Gastrocnemius medialis (tissue), 4 donors: Measurements from ENCODE around the gene ADORA2B.

Experiments
- POLR2A ChIP-seq, 2 donors: fragments of 450-650 bp; IDR thresholded peaks; one replicate each; pipeline ENCODE4 v1.6.1; 2017; ENCODE audit warnings: antibody characterized with exemption in 2 of 2, mild to moderate bottlenecking in 2 of 2, moderate library complexity in 2 of 2
- TF ChIP-seq, protein P1 (sequence below), 5 experiments: fragments of 450-650 bp in 3 of 5; fragments of 200-600 bp in 2 of 5; sonication (generic) in 2 of 5; IDR thresholded peaks in 4 of 5; conservative IDR thresholded peaks in 1 of 5; 1 replicate in 4 of 5; 2 replicates in 1 of 5; pipeline ENCODE4 v1.5.1; 2016 to 2019; ENCODE audit warnings: antibody characterized with exemption in 5 of 5, mild to moderate bottlenecking in 3 of 5, moderate library complexity in 3 of 5

DNA sequence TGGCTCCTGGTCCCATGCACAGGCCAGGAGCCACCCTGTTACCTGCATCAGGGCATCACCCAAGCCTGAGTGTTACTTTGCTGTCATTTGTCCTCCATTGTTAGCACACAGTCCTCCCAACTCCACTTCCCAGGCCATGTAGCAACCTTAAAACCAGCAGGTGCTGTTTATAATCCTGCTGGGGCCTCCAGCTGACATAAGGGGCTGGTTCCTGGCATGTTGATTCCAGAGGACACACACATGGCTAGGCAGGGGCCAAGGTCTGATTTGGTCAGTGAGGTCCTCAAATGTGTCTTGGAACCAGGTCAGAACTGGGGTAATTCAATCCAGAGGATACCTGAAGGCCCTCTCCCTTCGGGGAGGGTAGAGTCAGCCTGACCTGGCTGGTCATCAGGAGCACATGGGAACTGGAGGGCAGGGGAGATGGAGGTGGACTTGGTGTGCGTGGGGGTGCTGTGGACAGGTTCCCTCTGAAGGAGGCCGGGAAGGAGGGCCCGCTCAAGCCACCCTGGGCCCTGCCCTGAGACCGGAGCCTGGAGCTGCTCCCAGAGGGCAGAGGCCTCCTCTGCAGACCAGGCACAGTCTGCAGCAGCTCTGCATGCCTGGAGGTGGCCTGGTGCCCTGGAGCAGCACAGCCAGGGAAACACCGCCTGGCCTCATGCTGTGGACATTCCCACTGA, 6.6 kb downstream of the ADORA2B start:
- TF ChIP-seq, protein P1, sequence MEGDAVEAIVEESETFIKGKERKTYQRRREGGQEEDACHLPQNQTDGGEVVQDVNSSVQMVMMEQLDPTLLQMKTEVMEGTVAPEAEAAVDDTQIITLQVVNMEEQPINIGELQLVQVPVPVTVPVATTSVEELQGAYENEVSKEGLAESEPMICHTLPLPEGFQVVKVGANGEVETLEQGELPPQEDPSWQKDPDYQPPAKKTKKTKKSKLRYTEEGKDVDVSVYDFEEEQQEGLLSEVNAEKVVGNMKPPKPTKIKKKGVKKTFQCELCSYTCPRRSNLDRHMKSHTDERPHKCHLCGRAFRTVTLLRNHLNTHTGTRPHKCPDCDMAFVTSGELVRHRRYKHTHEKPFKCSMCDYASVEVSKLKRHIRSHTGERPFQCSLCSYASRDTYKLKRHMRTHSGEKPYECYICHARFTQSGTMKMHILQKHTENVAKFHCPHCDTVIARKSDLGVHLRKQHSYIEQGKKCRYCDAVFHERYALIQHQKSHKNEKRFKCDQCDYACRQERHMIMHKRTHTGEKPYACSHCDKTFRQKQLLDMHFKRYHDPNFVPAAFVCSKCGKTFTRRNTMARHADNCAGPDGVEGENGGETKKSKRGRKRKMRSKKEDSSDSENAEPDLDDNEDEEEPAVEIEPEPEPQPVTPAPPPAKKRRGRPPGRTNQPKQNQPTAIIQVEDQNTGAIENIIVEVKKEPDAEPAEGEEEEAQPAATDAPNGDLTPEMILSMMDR (IDR thresholded peaks at IDR 0.05 in 4 of 5, conservative IDR thresholded peaks at IDR 0.05 in 1 of 5): no peak
- TF ChIP-seq POLR2A (IDR thresholded peaks at IDR 0.05): no peak
